ENCODE results near the gene FARP1. TPM values are rescaled to one million over a fixed set of nuclear protein-coding genes. Genes with fewer than 3 reads are reported as not detected.

The FARP1 gene
- total and polyA plus RNA-seq, 2 of the 13 experiments (the other 11 are each of a cell fraction or from before 2014, with no cell fraction given) = 70.6 to 126 TPM

DNA sequence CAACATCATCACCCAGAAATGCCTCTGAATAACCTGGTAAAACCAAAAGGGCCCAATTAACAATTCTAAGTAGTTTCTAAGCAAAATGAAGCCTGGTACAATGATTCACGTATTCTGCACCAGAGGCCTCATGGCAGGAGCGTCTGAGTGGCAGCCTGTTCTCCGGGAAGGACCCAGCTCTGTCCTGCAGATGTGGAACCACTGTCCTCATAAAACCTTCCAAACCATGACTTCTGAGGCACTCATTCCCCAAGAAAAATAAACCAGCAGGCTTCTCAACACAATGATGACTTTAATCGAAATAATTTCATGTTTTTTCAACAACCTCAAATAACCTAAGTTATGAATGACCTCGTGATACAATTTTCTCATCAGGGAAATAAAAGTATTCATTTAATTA, 344.1 kb downstream of the FARP1 start:
- POLR2A ChIA-PET = no interaction called here
- no peak for FAIRE-seq
- in situ Hi-C loops (cut with HindIII; ENCODE audit: extremely low pct_ligation_motif_present, low pct_unique_long_range_greater_than_20kb) = no loop called here

DNA sequence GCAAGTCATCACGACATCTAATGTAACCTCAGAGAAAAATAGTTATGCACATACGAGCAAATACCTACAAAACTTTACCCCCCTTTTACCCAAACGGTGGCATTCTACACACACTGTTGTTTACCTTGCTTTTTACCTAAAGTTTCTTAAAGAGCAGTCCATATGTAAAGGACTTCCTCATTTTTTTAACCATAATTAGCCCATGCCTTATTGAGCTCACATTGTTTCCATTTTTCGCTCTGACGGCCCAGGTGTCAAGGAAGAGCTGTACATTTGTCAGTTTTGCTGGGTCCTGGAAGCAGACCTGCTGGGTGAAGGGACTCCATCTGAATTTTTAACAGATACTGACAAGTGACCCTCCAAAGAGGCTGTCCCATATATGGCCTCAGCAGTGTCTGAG, 344.6 kb downstream of the FARP1 start:
- DNase-seq (ENCODE audit: low spot score) (no peak), FAIRE-seq (no peak), ATAC-seq (no peak)
- CTCF ChIA-PET (ENCODE audit: low intra/inter-chr PET ratio, low total read pairs) = no interaction called here
- Histone ChIP-seq H3K27me3 (ENCODE audit: control insufficient read depth in 1 of 2, insufficient read depth in 2 of 2, low read length in 2 of 2) (no peaks in the 10 kb centered on the region), H4K20me1 (ENCODE audit: insufficient read depth, low read length) (peaks cover 11% of the 10 kb centered on the region), H3K79me2 (ENCODE audit: insufficient read depth, low read length) (peaks cover 97% of the 10 kb centered on the region), H3K4me3 (replicated peaks in 1 of 3; ENCODE audit: insufficient read depth in 1 of 3, low read depth in 2 of 3, low read length in 3 of 3) (no peak overlapping the region), H3K36me3 (replicated peaks in 1 of 2; ENCODE audit: control insufficient read depth in 1 of 2, insufficient read depth in 2 of 2, low read length in 2 of 2) (peaks cover 2 to 4% of the 10 kb centered on the region in 2 experiments; a peak in 3 of 5 replicates), H2AFZ (ENCODE audit: low read length) (no peak overlapping the region), H3K27ac (ENCODE audit: extremely low read length, insufficient read depth, low read length) (peak overlapping the region; percentile 1), H3K4me1 (ENCODE audit: insufficient read depth, low read length) (peaks cover 99% of the 10 kb centered on the region), H3K9ac (ENCODE audit: insufficient read depth, low read depth, low read length) (no peak overlapping the region), H3K4me2 (ENCODE audit: low read depth, low read length) (no peak overlapping the region), H3K9me3 (ENCODE audit: low read length) (no peaks in the 10 kb centered on the region)
- intact Hi-C loops (cut with micrococcal nuclease; ENCODE audit: unreplicated experiment) = no loop called here
- in situ Hi-C loops (cut with HindIII; ENCODE audit: extremely low pct_ligation_motif_present, low pct_unique_long_range_greater_than_20kb) = no loop called here
- BruUV-seq (replicated peaks) = no TSS peak
- 86% methylated on average over 5 of the region's 5 CpGs for WGBS (ENCODE audit: low lambda C conversion rate)
- POLR2A ChIA-PET = no interaction called here
- TF ChIP-seq ATAD3A (CRISPR knock-in tag; IDR thresholded peaks at IDR 0.05) (no peak), ZNF530 (CRISPR knock-in tag; IDR thresholded peaks at IDR 0.05; ENCODE audit: low read depth) (no peak), ESRRA (CRISPR knock-in tag; IDR thresholded peaks at IDR 0.05; ENCODE audit: low read depth) (no peak), SOX5 (CRISPR knock-in tag; IDR thresholded peaks at IDR 0.05; ENCODE audit: borderline replicate concordance) (no peak), ADNP (CRISPR knock-in tag; IDR thresholded peaks at IDR 0.05) (no peak), YEATS2 (CRISPR knock-in tag; IDR thresholded peaks at IDR 0.05; ENCODE audit: borderline replicate concordance) (no peak), ZNF446 (CRISPR knock-in tag; IDR thresholded peaks at IDR 0.05) (no peak), SOX13 (IDR thresholded peaks at IDR 0.05) (no peak), SOX13 (CRISPR knock-in tag; conservative IDR thresholded peaks at IDR 0.05 in 1 of 2, IDR thresholded peaks at IDR 0.05 in 1 of 2) (no peak), TOE1 (CRISPR knock-in tag; IDR thresholded peaks at IDR 0.05) (no peak)
- TF ChIP-seq, protein P1, sequence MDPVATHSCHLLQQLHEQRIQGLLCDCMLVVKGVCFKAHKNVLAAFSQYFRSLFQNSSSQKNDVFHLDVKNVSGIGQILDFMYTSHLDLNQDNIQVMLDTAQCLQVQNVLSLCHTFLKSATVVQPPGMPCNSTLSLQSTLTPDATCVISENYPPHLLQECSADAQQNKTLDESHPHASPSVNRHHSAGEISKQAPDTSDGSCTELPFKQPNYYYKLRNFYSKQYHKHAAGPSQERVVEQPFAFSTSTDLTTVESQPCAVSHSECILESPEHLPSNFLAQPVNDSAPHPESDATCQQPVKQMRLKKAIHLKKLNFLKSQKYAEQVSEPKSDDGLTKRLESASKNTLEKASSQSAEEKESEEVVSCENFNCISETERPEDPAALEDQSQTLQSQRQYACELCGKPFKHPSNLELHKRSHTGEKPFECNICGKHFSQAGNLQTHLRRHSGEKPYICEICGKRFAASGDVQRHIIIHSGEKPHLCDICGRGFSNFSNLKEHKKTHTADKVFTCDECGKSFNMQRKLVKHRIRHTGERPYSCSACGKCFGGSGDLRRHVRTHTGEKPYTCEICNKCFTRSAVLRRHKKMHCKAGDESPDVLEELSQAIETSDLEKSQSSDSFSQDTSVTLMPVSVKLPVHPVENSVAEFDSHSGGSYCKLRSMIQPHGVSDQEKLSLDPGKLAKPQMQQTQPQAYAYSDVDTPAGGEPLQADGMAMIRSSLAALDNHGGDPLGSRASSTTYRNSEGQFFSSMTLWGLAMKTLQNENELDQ (CRISPR knock-in tag; IDR thresholded peaks at IDR 0.05; ENCODE audit: borderline replicate concordance) = no peak
- TF ChIP-seq, protein P2, sequence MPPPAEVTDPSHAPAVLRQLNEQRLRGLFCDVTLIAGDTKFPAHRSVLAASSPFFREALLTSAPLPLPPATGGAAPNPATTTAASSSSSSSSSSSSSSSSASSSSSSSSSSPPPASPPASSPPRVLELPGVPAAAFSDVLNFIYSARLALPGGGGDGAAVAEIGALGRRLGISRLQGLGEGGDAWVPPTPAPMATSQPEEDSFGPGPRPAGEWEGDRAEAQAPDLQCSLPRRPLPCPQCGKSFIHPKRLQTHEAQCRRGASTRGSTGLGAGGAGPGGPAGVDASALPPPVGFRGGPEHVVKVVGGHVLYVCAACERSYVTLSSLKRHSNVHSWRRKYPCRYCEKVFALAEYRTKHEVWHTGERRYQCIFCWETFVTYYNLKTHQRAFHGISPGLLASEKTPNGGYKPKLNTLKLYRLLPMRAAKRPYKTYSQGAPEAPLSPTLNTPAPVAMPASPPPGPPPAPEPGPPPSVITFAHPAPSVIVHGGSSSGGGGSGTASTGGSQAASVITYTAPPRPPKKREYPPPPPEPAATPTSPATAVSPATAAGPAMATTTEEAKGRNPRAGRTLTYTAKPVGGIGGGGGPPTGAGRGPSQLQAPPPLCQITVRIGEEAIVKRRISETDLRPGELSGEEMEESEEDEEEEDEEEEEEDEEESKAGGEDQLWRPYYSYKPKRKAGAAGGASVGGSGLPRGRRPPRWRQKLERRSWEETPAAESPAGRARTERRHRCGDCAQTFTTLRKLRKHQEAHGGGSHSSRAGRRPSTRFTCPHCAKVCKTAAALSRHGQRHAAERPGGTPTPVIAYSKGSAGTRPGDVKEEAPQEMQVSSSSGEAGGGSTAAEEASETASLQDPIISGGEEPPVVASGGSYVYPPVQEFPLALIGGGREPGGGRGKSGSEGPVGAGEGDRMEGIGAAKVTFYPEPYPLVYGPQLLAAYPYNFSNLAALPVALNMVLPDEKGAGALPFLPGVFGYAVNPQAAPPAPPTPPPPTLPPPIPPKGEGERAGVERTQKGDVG (CRISPR knock-in tag; IDR thresholded peaks at IDR 0.05; ENCODE audit: borderline replicate concordance) = no peak

More for the DNA sequence above, 344.1 kb downstream of the FARP1 start:
- TF ChIP-seq HOXA3 (CRISPR knock-in tag; IDR thresholded peaks at IDR 0.05) = no peak
- no peak for TF ChIP-seq ZNF274 (CRISPR knock-in tag; IDR thresholded peaks at IDR 0.05)
- no peak for TF ChIP-seq ZNF816 (CRISPR knock-in tag; IDR thresholded peaks at IDR 0.05; ENCODE audit: borderline replicate concordance)
- no peak for TF ChIP-seq POLR2G (IDR thresholded peaks at IDR 0.05; ENCODE audit: low read depth, low read length)
- WGBS (ENCODE audit: low lambda C conversion rate) = 95% methylated on average over 5 of the region's 5 CpGs
- Histone ChIP-seq H3K4me2 (ENCODE audit: low read depth, low read length) (no peak overlapping the region), H3K79me2 (ENCODE audit: insufficient read depth, low read length) (peaks cover 97% of the 10 kb centered on the region), H3K4me1 (ENCODE audit: insufficient read depth, low read length) (peaks cover 98% of the 10 kb centered on the region), H2AFZ (ENCODE audit: low read length) (no peak overlapping the region), H3K9ac (ENCODE audit: insufficient read depth, low read depth, low read length) (no peak overlapping the region), H4K20me1 (ENCODE audit: insufficient read depth, low read length) (peaks cover 11% of the 10 kb centered on the region), H3K9me3 (ENCODE audit: low read length) (no peaks in the 10 kb centered on the region), H3K36me3 (replicated peaks in 1 of 2; ENCODE audit: control insufficient read depth in 1 of 2, insufficient read depth in 2 of 2, low read length in 2 of 2) (peaks cover 0 to 4% of the 10 kb centered on the region in 2 experiments; a peak in 3 of 5 replicates), H3K27me3 (ENCODE audit: control insufficient read depth in 1 of 2, insufficient read depth in 2 of 2, low read length in 2 of 2) (no peaks in the 10 kb centered on the region), H3K27ac (ENCODE audit: extremely low read length, insufficient read depth, low read length) (no peak overlapping the region), H3K4me3 (replicated peaks in 1 of 3; ENCODE audit: insufficient read depth in 1 of 3, low read depth in 2 of 3, low read length in 3 of 3) (no peak overlapping the region)
- BruUV-seq (replicated peaks) = no TSS peak
- ATAC-seq (no peak), DNase-seq (ENCODE audit: low spot score) (no peak)
- intact Hi-C loops (cut with micrococcal nuclease; ENCODE audit: unreplicated experiment) = no loop called here
- CTCF ChIA-PET (ENCODE audit: low intra/inter-chr PET ratio, low total read pairs) = no interaction called here

All from HepG2 (cell line).